Activated CD8-positive, alpha-beta T cell treated with anti-CD3 and anti-CD28 coated beads for 36 hours (primary cell): ENCODE results near the gene DNAJB2. TPM values are rescaled to one million over a fixed set of nuclear protein-coding genes. Genes with fewer than 3 reads are reported as not detected.

Source experiments
- ATAC-seq: fragments of 200-7000 bp; cut with Tn5 transposase; one replicate; pipeline ENCODE4 v1.10.0; 2021; ENCODE audit warnings: mild to moderate bottlenecking, moderate library complexity
- CTCF ChIA-PET: fragments of 350-600 bp; sonication (Branson Sonifier 250); formaldehyde crosslinking; loops from one replicate; lab custom pipeline; 2021; ENCODE audit warnings: antibody characterized with exemption; lab: Charles Lee
- POLR2A ChIA-PET: fragments of 350-600 bp; sonication (Branson Sonifier 250); formaldehyde crosslinking; loops from one replicate; lab custom pipeline; 2021; ENCODE audit warnings: antibody characterized with exemption; lab: Charles Lee
- DNase-seq: peaks from one replicate; pipeline ENCODE4 v3.0.0-alpha.2; 2020
- H3K27ac Mint-ChIP-seq: one replicate; pipeline ENCODE4 v1.8.0; 2021; ENCODE audit warnings: mild to moderate bottlenecking, mixed read lengths
- H3K27me3 Mint-ChIP-seq: one replicate; pipeline ENCODE4 v1.8.0; 2021; ENCODE audit warnings: mixed read lengths
- H3K36me3 Mint-ChIP-seq: one replicate; pipeline ENCODE4 v1.8.0; 2021; ENCODE audit warnings: low read depth, mixed read lengths
- H3K4me1 Mint-ChIP-seq: one replicate; pipeline ENCODE4 v1.8.0; 2021; ENCODE audit warnings: low read depth, mixed read lengths
- H3K4me3 Mint-ChIP-seq: one replicate; pipeline ENCODE4 v1.8.0; 2021; ENCODE audit warnings: mild to moderate bottlenecking, moderate library complexity, mixed read lengths
- H3K9me3 Mint-ChIP-seq: one replicate; pipeline ENCODE4 v1.8.0; 2021; ENCODE audit warnings: mixed read lengths
- intact Hi-C: fragments of 100-400 bp; cut with micrococcal nuclease; formaldehyde crosslinking; loops from one replicate; pipeline ENCODE4 v1.10.0; 2022
- total RNA-seq, 2 experiments: library from RNA; stranded (reverse); gene quantifications; one replicate each; pipeline ENCODE4 v1.2.3, GENCODE V29; 2021
- TF ChIP-seq, protein P1 (sequence below): fragments of 200-600 bp; IDR thresholded peaks from one replicate; pipeline ENCODE4 v1.8.0; 2022; ENCODE audit warnings: antibody characterized with exemption, mild to moderate bottlenecking

Gene DNAJB2
- 10 to 100 TPM; 61.8 to 63.3 TPM for total RNA-seq

DNA sequence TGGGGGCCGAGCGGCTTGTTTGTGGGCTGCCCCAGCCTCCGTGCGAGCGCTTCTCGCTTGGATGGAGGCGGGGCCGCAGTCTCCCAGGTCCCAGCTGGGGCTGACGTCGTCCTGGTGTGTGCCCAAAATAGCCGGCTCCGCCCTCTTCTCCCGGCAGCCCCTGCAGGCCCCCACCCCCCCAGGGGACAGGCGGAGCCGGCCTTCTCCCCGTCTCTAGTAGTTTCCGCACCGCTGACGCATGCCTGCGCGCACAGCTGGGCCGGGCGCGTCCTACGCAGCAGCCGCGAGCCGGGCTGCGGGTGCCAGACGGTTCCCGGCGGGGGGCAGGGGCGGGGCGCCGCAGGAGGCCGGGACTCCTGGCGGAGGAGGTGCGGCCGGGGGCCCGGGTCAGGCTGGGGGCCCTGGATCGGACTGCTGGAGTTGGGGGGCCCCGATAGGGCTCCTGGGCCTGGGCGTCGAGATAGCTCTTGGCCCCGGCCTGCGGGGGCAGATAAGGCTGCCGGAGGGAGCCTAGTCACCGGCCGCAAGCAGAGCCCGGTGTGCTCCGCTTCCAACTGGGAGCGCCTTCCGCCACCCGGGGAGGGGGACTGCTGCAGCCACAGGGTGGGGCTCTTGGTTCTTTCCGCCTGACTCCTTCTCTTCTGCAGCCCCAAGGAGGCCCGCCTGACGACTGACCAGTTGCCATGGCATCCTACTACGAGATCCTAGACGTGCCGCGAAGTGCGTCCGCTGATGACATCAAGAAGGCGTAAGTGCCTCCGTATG is at the start of gene DNAJB2:
TSS of gene DNAJB2 (plus strand) at position 216 of the 765 bp plus-strand sequence. CDS start at position 684, 468 bp downstream.
- Mint-ChIP-seq H3K4me1 (peaks cover 45% of the 10 kb centered on the region), H3K4me3 (peak within 1 kb of the TSS; percentile 80), H3K27me3 (no peaks in the 10 kb centered on the region), H3K36me3 (peaks cover 34% of the 10 kb centered on the region), H3K27ac (peak within 1 kb of the TSS; percentile 95), H3K9me3 (no peaks in the 10 kb centered on the region)
- intact Hi-C loops, result loop anchor here (2.0 kb wide), 2 partner anchors 15 to 25 kb away; no protein-coding TSS in a partner anchor
- peak; percentile 100 for DNase-seq
- TF ChIP-seq, protein P1, sequence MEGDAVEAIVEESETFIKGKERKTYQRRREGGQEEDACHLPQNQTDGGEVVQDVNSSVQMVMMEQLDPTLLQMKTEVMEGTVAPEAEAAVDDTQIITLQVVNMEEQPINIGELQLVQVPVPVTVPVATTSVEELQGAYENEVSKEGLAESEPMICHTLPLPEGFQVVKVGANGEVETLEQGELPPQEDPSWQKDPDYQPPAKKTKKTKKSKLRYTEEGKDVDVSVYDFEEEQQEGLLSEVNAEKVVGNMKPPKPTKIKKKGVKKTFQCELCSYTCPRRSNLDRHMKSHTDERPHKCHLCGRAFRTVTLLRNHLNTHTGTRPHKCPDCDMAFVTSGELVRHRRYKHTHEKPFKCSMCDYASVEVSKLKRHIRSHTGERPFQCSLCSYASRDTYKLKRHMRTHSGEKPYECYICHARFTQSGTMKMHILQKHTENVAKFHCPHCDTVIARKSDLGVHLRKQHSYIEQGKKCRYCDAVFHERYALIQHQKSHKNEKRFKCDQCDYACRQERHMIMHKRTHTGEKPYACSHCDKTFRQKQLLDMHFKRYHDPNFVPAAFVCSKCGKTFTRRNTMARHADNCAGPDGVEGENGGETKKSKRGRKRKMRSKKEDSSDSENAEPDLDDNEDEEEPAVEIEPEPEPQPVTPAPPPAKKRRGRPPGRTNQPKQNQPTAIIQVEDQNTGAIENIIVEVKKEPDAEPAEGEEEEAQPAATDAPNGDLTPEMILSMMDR, result no peak
- ATAC-seq, result peak; percentile 86
- ChIA-PET CTCF (interaction anchor here (0.7 to 15.5 kb wide), 12 partner anchors 17 to 109 kb away, joined by 3 to 336 read pairs (median 4); partner anchors contain the start of genes ANKZF1, ATG9A, CNPPD1 and DNPEP), POLR2A (interaction anchor here (0.6 to 5.9 kb wide), 10 partner anchors 14 to 79 kb away, joined by 3 to 63 read pairs (median 4); partner anchors contain the start of genes ABCB6, ANKZF1, ATG9A and TUBA4A)

DNA sequence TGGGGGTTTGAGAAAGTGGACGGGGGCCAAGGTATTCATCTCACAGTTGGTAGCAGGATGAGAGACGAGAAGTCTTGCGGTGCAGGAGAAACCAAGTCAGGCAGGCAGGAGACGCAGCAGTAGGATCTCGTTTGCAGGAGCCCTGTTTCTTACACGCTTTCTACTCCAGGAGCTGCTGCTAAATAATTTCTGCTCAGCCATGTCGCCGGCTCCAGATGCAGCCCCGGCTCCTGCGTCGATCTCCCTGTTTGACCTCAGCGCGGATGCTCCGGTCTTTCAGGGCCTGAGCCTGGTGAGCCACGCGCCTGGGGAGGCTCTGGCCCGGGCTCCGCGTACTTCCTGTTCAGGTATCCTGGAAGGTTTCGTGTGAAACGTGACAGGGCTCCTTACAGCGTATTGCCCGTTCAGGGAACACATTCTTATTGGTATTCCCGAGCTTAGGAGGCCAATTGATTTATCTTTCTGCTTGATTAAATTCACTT is 49.1 kb upstream of the DNAJB2 start:
- Mint-ChIP-seq H3K36me3 (peaks cover 73% of the 10 kb centered on the region), H3K4me1 (peaks cover 39% of the 10 kb centered on the region), H3K27ac (peak overlapping the region; percentile 97), H3K9me3 (no peaks in the 10 kb centered on the region), H3K4me3 (peak overlapping the region; percentile 95), H3K27me3 (no peaks in the 10 kb centered on the region)
- intact Hi-C loops, result no loop called here
- DNase-seq (peak; percentile 71), ATAC-seq (peak; percentile 14)
- POLR2A ChIA-PET, result interaction anchor here (1.0 to 9.9 kb wide), 14 partner anchors 11 to 571 kb away, joined by 3 to 239 read pairs (median 6); partner anchors contain the start of genes ABCB6, BCS1L, CNPPD1 and DNAJB2
- TF ChIP-seq, protein P1, result no peak
- CTCF ChIA-PET, result interaction anchor here (0.8 to 3.0 kb wide), 16 partner anchors 9 to 250 kb away, joined by 3 to 15 read pairs (median 5); partner anchors contain the start of genes ABCB6, CNPPD1, DNAJB2 and GLB1L

DNA sequence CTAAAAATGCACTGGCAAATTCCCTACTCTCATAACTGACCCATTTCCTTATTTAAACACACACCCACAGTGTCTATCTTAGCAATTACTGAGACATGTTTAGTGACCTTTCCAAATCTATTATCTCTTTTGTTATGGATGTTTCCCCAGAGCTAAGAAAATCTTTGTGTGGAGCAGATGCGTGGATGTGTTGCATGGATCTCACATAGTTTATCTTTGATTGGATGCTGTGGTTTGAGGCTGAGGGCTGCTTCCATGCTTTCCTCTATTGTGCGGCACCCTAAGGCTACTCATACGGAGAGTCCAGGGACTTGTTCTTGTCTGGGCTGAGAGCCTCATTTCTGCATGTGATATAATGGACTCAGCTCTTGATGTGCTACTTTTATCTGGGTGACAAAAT is 44.8 kb upstream of the DNAJB2 start:
- DNase-seq (no peak), ATAC-seq (no peak)
- ChIA-PET CTCF (interaction anchor here (0.6 to 1.1 kb wide), 2 partner anchors 45 to 161 kb away, joined by 3 read pairs; partner anchors contain the start of gene DNAJB2), POLR2A (interaction anchor here (1.3 to 9.9 kb wide), 2 partner anchors 12 to 15 kb away, joined by 6 to 239 read pairs; partner anchors contain the start of genes ABCB6, GLB1L, STK16 and TUBA4A)
- intact Hi-C loops, result no loop called here
- no peak overlapping the region for H3K27ac Mint-ChIP-seq
- TF ChIP-seq, protein P1, result no peak
- no peaks in the 10 kb centered on the region for H3K27me3 Mint-ChIP-seq
- no peaks in the 10 kb centered on the region for H3K9me3 Mint-ChIP-seq
- H3K4me1 Mint-ChIP-seq, result peaks cover 19% of the 10 kb centered on the region
- H3K36me3 Mint-ChIP-seq, result peaks cover 76% of the 10 kb centered on the region
- no peak overlapping the region for H3K4me3 Mint-ChIP-seq

DNA sequence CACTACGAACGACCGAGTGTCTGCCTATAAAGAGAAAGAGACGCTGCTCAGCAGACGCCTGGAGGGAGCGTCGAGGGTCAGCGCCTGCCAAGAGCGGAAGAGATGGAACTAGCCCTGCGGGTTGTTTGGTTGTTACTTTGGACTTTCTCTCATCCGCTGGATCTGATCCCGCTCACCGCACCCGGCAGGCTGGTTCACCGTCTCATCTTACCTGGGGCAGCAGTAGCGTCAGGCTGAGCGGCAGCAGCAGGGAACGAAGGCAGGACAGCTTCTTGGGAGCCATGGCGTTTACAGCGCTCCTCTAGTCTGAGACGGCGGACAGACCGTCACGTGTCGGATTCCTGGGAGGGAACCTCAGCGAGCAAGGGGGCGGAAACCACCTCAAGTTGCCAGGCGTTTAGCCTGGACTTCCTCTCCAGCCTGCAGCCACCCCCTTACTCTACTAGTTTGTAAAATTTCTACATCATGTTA is 35.8 kb upstream of the DNAJB2 start:
- no peak for ATAC-seq
- ChIA-PET CTCF (interaction anchor here (3.0 kb wide), 1 partner anchor 12 kb away, joined by 10 read pairs; no protein-coding TSS in a partner anchor), POLR2A (interaction anchor here (1.3 to 19.2 kb wide), 3 partner anchors 11 to 24 kb away, joined by 6 to 239 read pairs (median 35); partner anchors contain the start of genes ABCB6, ANKZF1, ATG9A and TUBA4A)
- no peaks in the 10 kb centered on the region for H3K9me3 Mint-ChIP-seq
- no peak for DNase-seq
- intact Hi-C loops, result no loop called here
- H3K27me3 Mint-ChIP-seq, result no peaks in the 10 kb centered on the region
- H3K27ac Mint-ChIP-seq, result peak overlapping the region; percentile 32
- H3K36me3 Mint-ChIP-seq, result peaks cover 21% of the 10 kb centered on the region
- H3K4me1 Mint-ChIP-seq, result peaks cover 42% of the 10 kb centered on the region
- peak overlapping the region; percentile 66 for H3K4me3 Mint-ChIP-seq
- TF ChIP-seq, protein P1, result no peak
